ENCODE results near the gene CEP70. TPM values are rescaled to one million over a fixed set of nuclear protein-coding genes. Genes with fewer than 3 reads are reported as not detected.

Gene CEP70
- total RNA-seq, 4 donors from 2014 or later = 13.0 to 25.3 (median 17.5) TPM

- no peak for TF ChIP-seq CTCF (IDR thresholded peaks at IDR 0.05; ENCODE audit: low read depth)
Observed at GRCh38 chr3:138547342-138547975, 46.6 kb downstream of the CEP70 start.

- no peak for TF ChIP-seq CTCF (IDR thresholded peaks at IDR 0.05; ENCODE audit: low read depth)
Observed at GRCh38 chr3:138544546-138544945, 49.5 kb downstream of the CEP70 start.

- no peak for TF ChIP-seq CTCF (IDR thresholded peaks at IDR 0.05; ENCODE audit: low read depth)
Observed at GRCh38 chr3:138542977-138543376, 51.1 kb downstream of the CEP70 start.

- TF ChIP-seq CTCF (IDR thresholded peaks at IDR 0.05; ENCODE audit: low read depth) = no peak
Observed at GRCh38 chr3:138539352-138539751, 54.7 kb downstream of the CEP70 start.

- TF ChIP-seq CTCF (IDR thresholded peaks at IDR 0.05; ENCODE audit: low read depth) = no peak
Observed at GRCh38 chr3:138513090-138513843, 80.8 kb downstream of the CEP70 start.

GRCh38 chr3:138511945-138512344, 82.1 kb downstream of the CEP70 start:
- TF ChIP-seq CTCF (IDR thresholded peaks at IDR 0.05; ENCODE audit: low read depth) = no peak

GRCh38 chr3:138509586-138509985, 84.5 kb downstream of the CEP70 start:
- TF ChIP-seq CTCF (IDR thresholded peaks at IDR 0.05; ENCODE audit: low read depth) = no peak

Data from subcutaneous adipose tissue (tissue), 4 donors.